Measurements from ENCODE around the gene MAD1L1. TPM values are rescaled to one million over a fixed set of nuclear protein-coding genes. Genes with fewer than 3 reads are reported as not detected.
A peak's percentile ranks its signal among the peaks of the same experiment; 100 is the strongest.

Gene MAD1L1
- total and polyA plus RNA-seq, 2 of the 13 experiments (the other 11 are each of a cell fraction or from before 2014, with no cell fraction given) = 17.4 to 64.7 TPM

DNA sequence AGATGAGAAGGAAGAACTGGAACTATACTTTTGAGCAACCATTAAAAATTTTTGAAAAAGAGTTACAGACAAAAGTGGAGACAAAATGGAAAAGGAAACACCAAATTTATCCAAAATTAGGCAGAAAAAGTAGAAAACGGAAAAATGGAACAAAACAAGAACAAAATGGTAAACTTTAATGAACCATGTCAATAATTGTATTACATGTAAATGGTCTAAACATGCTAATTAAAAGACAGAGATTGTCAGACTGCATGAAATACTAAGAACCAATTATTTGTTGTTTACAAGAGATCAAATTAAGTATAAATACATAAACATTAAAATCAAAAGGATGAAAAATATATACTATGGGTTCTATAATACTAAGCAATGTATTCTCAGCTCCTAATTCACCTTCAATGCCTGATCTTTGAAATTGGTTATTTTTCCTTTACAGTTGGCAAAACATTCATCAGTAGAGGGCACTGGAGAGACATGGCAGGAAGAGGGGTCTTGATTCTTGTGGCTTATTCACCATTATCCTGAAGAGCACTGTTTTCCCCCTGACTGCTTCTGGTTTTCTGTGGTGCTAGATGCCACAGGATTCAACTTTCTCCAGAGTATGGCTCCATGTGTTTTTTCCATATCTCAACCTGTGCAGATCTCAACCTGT is 437.7 kb downstream of the MAD1L1 start:
- ATAC-seq = peak; percentile 29; the same call in 1 of the 3 replicates

More for the DNA sequence above, 437.7 kb downstream of the MAD1L1 start:
- Histone ChIP-seq H3K4me1 (ENCODE audit: insufficient read depth, low read length) (peaks cover 16% of the 10 kb centered on the region), H3K4me3 (replicated peaks in 1 of 3; ENCODE audit: insufficient read depth in 1 of 3, low read depth in 2 of 3, low read length in 3 of 3) (no peak overlapping the region), H3K27ac (ENCODE audit: extremely low read length, insufficient read depth, low read length) (no peak overlapping the region), H3K79me2 (ENCODE audit: insufficient read depth, low read length) (no peaks in the 10 kb centered on the region), H3K4me2 (ENCODE audit: low read depth, low read length) (no peak overlapping the region), H4K20me1 (ENCODE audit: insufficient read depth, low read length) (no peaks in the 10 kb centered on the region), H3K9ac (ENCODE audit: insufficient read depth, low read depth, low read length) (no peak overlapping the region), H3K27me3 (ENCODE audit: control insufficient read depth in 1 of 2, insufficient read depth in 2 of 2, low read length in 2 of 2) (no peaks in the 10 kb centered on the region), H3K9me3 (ENCODE audit: low read length) (no peaks in the 10 kb centered on the region), H3K36me3 (replicated peaks in 1 of 2; ENCODE audit: control insufficient read depth in 1 of 2, insufficient read depth in 2 of 2, low read length in 2 of 2) (no peaks in the 10 kb centered on the region), H2AFZ (ENCODE audit: low read length) (no peak overlapping the region)
- no TSS peak for BruUV-seq (replicated peaks)
- in situ Hi-C loops (cut with HindIII; ENCODE audit: extremely low pct_ligation_motif_present, low pct_unique_long_range_greater_than_20kb) (loop anchor here (10.0 kb wide), 1 partner anchor 420 kb away; no protein-coding TSS in a partner anchor), intact Hi-C loops (cut with micrococcal nuclease; ENCODE audit: unreplicated experiment) (no loop called here)
- FAIRE-seq (no peak), DNase-seq (ENCODE audit: low spot score) (peak; percentile 49)
- WGBS (ENCODE audit: low lambda C conversion rate) = 0% methylated on average over 1 of the region's 1 CpG
- ChIA-PET CTCF (ENCODE audit: low intra/inter-chr PET ratio, low total read pairs) (interaction anchor here (1.0 to 1.5 kb wide), 2 partner anchors 130 to 415 kb away, joined by 3 to 4 read pairs; no protein-coding TSS in a partner anchor), POLR2A (no interaction called here)
- TF ChIP-seq CHD4 (IDR thresholded peaks at IDR 0.05; ENCODE audit: borderline replicate concordance, low read length) (peak; percentile 43; the same call in 1 of the 2 replicates), RAD21 (CRISPR knock-in tag; IDR thresholded peaks at IDR 0.05) (peak; percentile 61; the same call in 1 of the 2 replicates), NPAS2 (CRISPR knock-in tag; IDR thresholded peaks at IDR 0.05; ENCODE audit: borderline replicate concordance) (no peak), SMC3 (IDR thresholded peaks at IDR 0.05; ENCODE audit: low read length) (peak; percentile 53; the same call in 1 of the 2 replicates), STAG1 (CRISPR knock-in tag; IDR thresholded peaks at IDR 0.05) (peak; percentile 84), HNF4A (CRISPR knock-in tag; IDR thresholded peaks at IDR 0.05) (no peak)
- TF ChIP-seq, protein P1, sequence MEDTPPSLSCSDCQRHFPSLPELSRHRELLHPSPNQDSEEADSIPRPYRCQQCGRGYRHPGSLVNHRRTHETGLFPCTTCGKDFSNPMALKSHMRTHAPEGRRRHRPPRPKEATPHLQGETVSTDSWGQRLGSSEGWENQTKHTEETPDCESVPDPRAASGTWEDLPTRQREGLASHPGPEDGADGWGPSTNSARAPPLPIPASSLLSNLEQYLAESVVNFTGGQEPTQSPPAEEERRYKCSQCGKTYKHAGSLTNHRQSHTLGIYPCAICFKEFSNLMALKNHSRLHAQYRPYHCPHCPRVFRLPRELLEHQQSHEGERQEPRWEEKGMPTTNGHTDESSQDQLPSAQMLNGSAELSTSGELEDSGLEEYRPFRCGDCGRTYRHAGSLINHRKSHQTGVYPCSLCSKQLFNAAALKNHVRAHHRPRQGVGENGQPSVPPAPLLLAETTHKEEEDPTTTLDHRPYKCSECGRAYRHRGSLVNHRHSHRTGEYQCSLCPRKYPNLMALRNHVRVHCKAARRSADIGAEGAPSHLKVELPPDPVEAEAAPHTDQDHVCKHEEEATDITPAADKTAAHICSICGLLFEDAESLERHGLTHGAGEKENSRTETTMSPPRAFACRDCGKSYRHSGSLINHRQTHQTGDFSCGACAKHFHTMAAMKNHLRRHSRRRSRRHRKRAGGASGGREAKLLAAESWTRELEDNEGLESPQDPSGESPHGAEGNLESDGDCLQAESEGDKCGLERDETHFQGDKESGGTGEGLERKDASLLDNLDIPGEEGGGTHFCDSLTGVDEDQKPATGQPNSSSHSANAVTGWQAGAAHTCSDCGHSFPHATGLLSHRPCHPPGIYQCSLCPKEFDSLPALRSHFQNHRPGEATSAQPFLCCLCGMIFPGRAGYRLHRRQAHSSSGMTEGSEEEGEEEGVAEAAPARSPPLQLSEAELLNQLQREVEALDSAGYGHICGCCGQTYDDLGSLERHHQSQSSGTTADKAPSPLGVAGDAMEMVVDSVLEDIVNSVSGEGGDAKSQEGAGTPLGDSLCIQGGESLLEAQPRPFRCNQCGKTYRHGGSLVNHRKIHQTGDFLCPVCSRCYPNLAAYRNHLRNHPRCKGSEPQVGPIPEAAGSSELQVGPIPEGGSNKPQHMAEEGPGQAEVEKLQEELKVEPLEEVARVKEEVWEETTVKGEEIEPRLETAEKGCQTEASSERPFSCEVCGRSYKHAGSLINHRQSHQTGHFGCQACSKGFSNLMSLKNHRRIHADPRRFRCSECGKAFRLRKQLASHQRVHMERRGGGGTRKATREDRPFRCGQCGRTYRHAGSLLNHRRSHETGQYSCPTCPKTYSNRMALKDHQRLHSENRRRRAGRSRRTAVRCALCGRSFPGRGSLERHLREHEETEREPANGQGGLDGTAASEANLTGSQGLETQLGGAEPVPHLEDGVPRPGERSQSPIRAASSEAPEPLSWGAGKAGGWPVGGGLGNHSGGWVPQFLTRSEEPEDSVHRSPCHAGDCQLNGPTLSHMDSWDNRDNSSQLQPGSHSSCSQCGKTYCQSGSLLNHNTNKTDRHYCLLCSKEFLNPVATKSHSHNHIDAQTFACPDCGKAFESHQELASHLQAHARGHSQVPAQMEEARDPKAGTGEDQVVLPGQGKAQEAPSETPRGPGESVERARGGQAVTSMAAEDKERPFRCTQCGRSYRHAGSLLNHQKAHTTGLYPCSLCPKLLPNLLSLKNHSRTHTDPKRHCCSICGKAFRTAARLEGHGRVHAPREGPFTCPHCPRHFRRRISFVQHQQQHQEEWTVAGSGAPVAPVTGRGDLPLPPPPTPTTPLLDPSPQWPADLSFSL (CRISPR knock-in tag; IDR thresholded peaks at IDR 0.05) = no peak
- TF ChIP-seq, protein P2, sequence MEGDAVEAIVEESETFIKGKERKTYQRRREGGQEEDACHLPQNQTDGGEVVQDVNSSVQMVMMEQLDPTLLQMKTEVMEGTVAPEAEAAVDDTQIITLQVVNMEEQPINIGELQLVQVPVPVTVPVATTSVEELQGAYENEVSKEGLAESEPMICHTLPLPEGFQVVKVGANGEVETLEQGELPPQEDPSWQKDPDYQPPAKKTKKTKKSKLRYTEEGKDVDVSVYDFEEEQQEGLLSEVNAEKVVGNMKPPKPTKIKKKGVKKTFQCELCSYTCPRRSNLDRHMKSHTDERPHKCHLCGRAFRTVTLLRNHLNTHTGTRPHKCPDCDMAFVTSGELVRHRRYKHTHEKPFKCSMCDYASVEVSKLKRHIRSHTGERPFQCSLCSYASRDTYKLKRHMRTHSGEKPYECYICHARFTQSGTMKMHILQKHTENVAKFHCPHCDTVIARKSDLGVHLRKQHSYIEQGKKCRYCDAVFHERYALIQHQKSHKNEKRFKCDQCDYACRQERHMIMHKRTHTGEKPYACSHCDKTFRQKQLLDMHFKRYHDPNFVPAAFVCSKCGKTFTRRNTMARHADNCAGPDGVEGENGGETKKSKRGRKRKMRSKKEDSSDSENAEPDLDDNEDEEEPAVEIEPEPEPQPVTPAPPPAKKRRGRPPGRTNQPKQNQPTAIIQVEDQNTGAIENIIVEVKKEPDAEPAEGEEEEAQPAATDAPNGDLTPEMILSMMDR (CRISPR knock-in tag; IDR thresholded peaks at IDR 0.05) = peak; percentile 84

All from HepG2 (cell line).